Panc1 (cell line): ENCODE data around the gene TREML1. TPM values are rescaled to one million over a fixed set of nuclear protein-coding genes. Genes with fewer than 3 reads are reported as not detected.
"Not testable (repeated sequence)": the region's sequence is repeated elsewhere in the genome, so short reads cannot be mapped to it uniquely, and the experiment has no call there.

Experiments
- ATAC-seq: fragments of 200-7000 bp; cut with Tn5 transposase; 2 replicates; pipeline ENCODE4 v1.9.1; 2020; ENCODE audit warnings: mild to moderate bottlenecking, moderate library complexity
- BruUV-seq: library from RNA; stranded (reverse); fragments of 400-500 nt; replicated peaks from 2 replicates; lab custom pipeline; 2021; lab: Mats Ljungman, UMichigan
- CTCF ChIA-PET: fragments of 300-600 bp; sonication (Branson Sonifier 250); formaldehyde crosslinking; loops from one replicate; lab custom pipeline; 2022; ENCODE audit warnings: antibody characterized with exemption; lab: Charles Lee
- POLR2A ChIA-PET: fragments of 300-600 bp; sonication (Branson Sonifier 250); formaldehyde crosslinking; loops from one replicate; lab custom pipeline; 2022; ENCODE audit warnings: antibody characterized with exemption; lab: Charles Lee
- DNase-seq: peaks from one replicate; pipeline ENCODE4 v3.0.0-alpha.2; 2010; ENCODE audit warnings: low read depth, low spot score
- H3K27ac ChIP-seq: 2 replicates; pipeline ENCODE4 v1.5.1; 2011; ENCODE audit warnings: mild to moderate bottlenecking, low read length, inconsistent platforms
- H3K27me3 ChIP-seq: fragments of 200-500 bp; sonication (Bioruptor generic); 2 replicates; pipeline ENCODE4 v1.6.0; 2014; ENCODE audit warnings: low read length, inconsistent platforms; ENCODE audit not compliant: control insufficient read depth, insufficient read depth
- H3K36me3 ChIP-seq: fragments of 200-500 bp; sonication (Bioruptor generic); 2 replicates; pipeline ENCODE4 v1.5.1; 2014; ENCODE audit warnings: inconsistent platforms, mild to moderate bottlenecking, low read length, moderate library complexity; ENCODE audit not compliant: control insufficient read depth, insufficient read depth
- H3K4me1 ChIP-seq: 2 replicates; pipeline ENCODE4 v1.5.1; 2011; ENCODE audit warnings: inconsistent platforms, mild to moderate bottlenecking, low read length, moderate library complexity; ENCODE audit not compliant: control insufficient read depth, insufficient read depth
- H3K4me3 ChIP-seq, 2 experiments: 2 replicates each; pipeline ENCODE4 v1.5.1; 2011 to 2012; ENCODE audit warnings: low read depth in 2 of 2, low read length in 2 of 2, mild to moderate bottlenecking in 2 of 2, inconsistent platforms in 1 of 2, moderate library complexity in 1 of 2
- H3K9me3 ChIP-seq: fragments of 200-500 bp; sonication (Bioruptor generic); 2 replicates; pipeline ENCODE4 v1.5.1; 2014; ENCODE audit warnings: low read depth, mild to moderate bottlenecking, inconsistent platforms, low read length, moderate library complexity; ENCODE audit not compliant: control insufficient read depth, insufficient read depth
- CTCF ChIP-seq: fragments of 450-650 bp; IDR thresholded peaks from 2 replicates; pipeline ENCODE4 v1.5.1; 2017; ENCODE audit warnings: mild to moderate bottlenecking
- POLR2AphosphoS5 ChIP-seq: IDR thresholded peaks from 2 replicates; pipeline ENCODE4 v1.6.1; 2012; ENCODE audit warnings: mild to moderate bottlenecking, low read depth, low read length, moderate library complexity
- REST ChIP-seq, 2 experiments: IDR thresholded peaks; 2 replicates each; pipeline ENCODE4 v1.6.1; 2011 to 2012; ENCODE audit warnings: low read depth in 2 of 2, control low read depth in 1 of 2, low read length in 1 of 2, mild to moderate bottlenecking in 1 of 2, moderate library complexity in 1 of 2; ENCODE audit not compliant: insufficient read depth in 1 of 2
- SIN3A ChIP-seq: IDR thresholded peaks from 2 replicates; pipeline ENCODE4 v1.6.1; 2012; ENCODE audit warnings: low read depth, mild to moderate bottlenecking, low read length, moderate library complexity, borderline replicate concordance; ENCODE audit not compliant: insufficient read depth
- TCF7L2 ChIP-seq: IDR thresholded peaks from 2 replicates; pipeline ENCODE4 v1.6.1; 2011; ENCODE audit warnings: mild to moderate bottlenecking, low read depth, low read length, inconsistent platforms
- in situ Hi-C: cut with HindIII; loops from 2 replicates; pipeline ENCODE4 v1.10.0; 2016; ENCODE audit warnings: low sequenced_read_pairs, low pct_unique_long_range_greater_than_20kb
- intact Hi-C: fragments of 100-400 bp; cut with micrococcal nuclease; formaldehyde crosslinking; loops from one replicate; pipeline ENCODE4 v1.10.0; 2022; ENCODE audit not compliant: unreplicated experiment
- total RNA-seq: library from RNA; stranded (reverse); gene quantifications from one replicate; pipeline ENCODE4 v1.2.1, GENCODE V29; 2021; ENCODE audit not compliant: unreplicated experiment

TREML1 gene
- total RNA-seq, 1 experiment from 2014 or later = not detected

- ChIA-PET POLR2A (no interaction called here), CTCF (no interaction called here)
- intact Hi-C loops (no loop called here), in situ Hi-C loops (no loop called here)
- BruUV-seq = no TSS peak
- Histone ChIP-seq H3K4me1 (no peaks in the 10 kb centered on the region), H3K27ac (no peak overlapping the region), H3K4me3 (no peak overlapping the region), H3K27me3 (no peaks in the 10 kb centered on the region; the same call in 1 of the 2 replicates), H3K36me3 (no peaks in the 10 kb centered on the region), H3K9me3 (peaks cover 4% of the 10 kb centered on the region; the same call in 1 of the 2 replicates)
- TF ChIP-seq POLR2AphosphoS5 (no peak), CTCF (no peak), TCF7L2 (no peak), SIN3A (no peak), REST (IDR thresholded peaks at IDR 0.05; ENCODE audit: insufficient read depth in 1 of 2, low read depth in 2 of 2, low read length in 1 of 2) (no peak)
- no peak for ATAC-seq
- DNase-seq = no peak
Measured at GRCh38 chr6:41190791-41191190, 36.6 kb upstream of the TREML1 start.

GRCh38 chr6:41189967-41190366 is 35.8 kb upstream of the TREML1 start:
- no TSS peak for BruUV-seq
- POLR2A ChIA-PET = no interaction called here
- DNase-seq = no peak
- Histone ChIP-seq H3K9me3 (peaks cover 4% of the 10 kb centered on the region; the same call in 1 of the 2 replicates), H3K4me1 (no peaks in the 10 kb centered on the region), H3K27ac (no peak overlapping the region), H3K36me3 (no peaks in the 10 kb centered on the region), H3K4me3 (no peak overlapping the region), H3K27me3 (no peaks in the 10 kb centered on the region; the same call in 1 of the 2 replicates)
- no peak for TF ChIP-seq TCF7L2
- TF ChIP-seq SIN3A = no peak
- no peak for TF ChIP-seq POLR2AphosphoS5
- TF ChIP-seq CTCF = no peak
- no peak for TF ChIP-seq REST (IDR thresholded peaks at IDR 0.05; ENCODE audit: insufficient read depth in 1 of 2, low read depth in 2 of 2, low read length in 1 of 2)
- in situ Hi-C loops (no loop called here), intact Hi-C loops (loop anchor here (10.0 kb wide), 1 partner anchor 95 kb away; no protein-coding TSS in a partner anchor)
- no peak for ATAC-seq
- CTCF ChIA-PET = no interaction called here

- ATAC-seq, in situ Hi-C loops, CTCF ChIA-PET: not testable (repeated sequence)
Measured at GRCh38 chr6:41189046-41189445, 34.9 kb upstream of the TREML1 start.

More at GRCh38 chr6:41189046-41189445, 34.9 kb upstream of the TREML1 start:
- H3K27ac ChIP-seq, H3K9me3 ChIP-seq, BruUV-seq, H3K36me3 ChIP-seq, H3K27me3 ChIP-seq, H3K4me1 ChIP-seq, DNase-seq, H3K4me3 ChIP-seq, POLR2A ChIA-PET: not testable (repeated sequence)
- intact Hi-C loops = loop anchor here (10.0 kb wide), 1 partner anchor 94 kb away; no protein-coding TSS in a partner anchor
